ENCODE measurements around the gene DCLK2. TPM values are rescaled to one million over a fixed set of nuclear protein-coding genes. Genes with fewer than 3 reads are reported as not detected.

Gene DCLK2
- total and polyA plus RNA-seq, 2 of the 4 experiments (the other 2 are of a cell fraction): 11.3 to 15.5 TPM

GRCh38 chr4:150207871-150208270, 129.6 kb downstream of the DCLK2 start:
- in situ Hi-C loops (cut with MboI; ENCODE audit: low sequenced_read_pairs) (no loop called here), intact Hi-C loops (cut with micrococcal nuclease) (no loop called here), dilution Hi-C loops (cut with HindIII; ENCODE audit: low sequenced_read_pairs, unreplicated experiment) (no loop called here)
- ChIA-PET POLR2A (ENCODE audit: unreplicated experiment) (no interaction called here), CTCF (no interaction called here)
- Histone ChIP-seq H4K91ac (ENCODE audit: insufficient read depth, low read depth, low read length) (peak overlapping the region; percentile 53; the same call in 1 of the 2 replicates), H3K27me3 (ENCODE audit: control insufficient read depth, insufficient read depth, low read length) (no peaks in the 10 kb centered on the region), H3K56ac (ENCODE audit: extremely low read depth, insufficient read depth, low read length) (no peak overlapping the region), H3K14ac (replicated peaks; ENCODE audit: low read depth, low read length) (peak overlapping the region; percentile 51), H3K27ac (ENCODE audit: insufficient read depth, low read length) (no peak overlapping the region), H3K9me3 (ENCODE audit: control insufficient read depth, insufficient read depth, low read length) (no peaks in the 10 kb centered on the region), H3K4me3 (ENCODE audit: insufficient read depth, low read depth, low read length) (no peak overlapping the region), H2AFZ (replicated peaks; ENCODE audit: low read length, poor library complexity) (peak overlapping the region; percentile 13), H2AK9ac (replicated peaks; ENCODE audit: low read depth, low read length, poor library complexity) (no peak overlapping the region), H4K8ac (ENCODE audit: low read depth in 2 of 2, low read length in 2 of 2) (no peak overlapping the region; a peak in 1 of 4 replicates), H3K4me2 (ENCODE audit: low read depth, low read length) (no peak overlapping the region), H2BK15ac (ENCODE audit: low read depth, low read length) (no peak overlapping the region), H2BK120ac (ENCODE audit: low read depth, low read length) (no peak overlapping the region; the same call in 1 of the 2 replicates), H4K5ac (ENCODE audit: low read depth, low read length) (peak overlapping the region; percentile 24; the same call in 1 of the 2 replicates), H2BK5ac (ENCODE audit: low read depth, low read length, poor library complexity, severe bottlenecking) (peak overlapping the region; percentile 20), H3K4ac (ENCODE audit: low read depth, low read length) (peak overlapping the region; percentile 44; the same call in 1 of the 2 replicates), H3K79me1 (ENCODE audit: low read depth in 1 of 2, low read length in 2 of 2) (peaks cover 11 to 12% of the 10 kb centered on the region in 2 experiments; a peak in 3 of 4 replicates), H3K23ac (ENCODE audit: low read depth, low read length) (no peak overlapping the region; the same call in 1 of the 2 replicates), H3K9me1 (ENCODE audit: insufficient read depth, low read length) (peaks cover 1% of the 10 kb centered on the region; the same call in 1 of the 2 replicates), H3K36me3 (ENCODE audit: control insufficient read depth, insufficient read depth, low read length) (no peaks in the 10 kb centered on the region), H3K9ac (ENCODE audit: low read depth, low read length) (no peak overlapping the region), H3K4me1 (ENCODE audit: control insufficient read depth, insufficient read depth, low read length) (peaks cover 4% of the 10 kb centered on the region), H2BK20ac (ENCODE audit: low read depth, low read length) (peak overlapping the region; percentile 0; the same call in 1 of the 2 replicates), H4K20me1 (ENCODE audit: insufficient read depth, low read length) (no peaks in the 10 kb centered on the region), H3K18ac (ENCODE audit: low read depth, low read length) (peak overlapping the region; percentile 31; the same call in 1 of the 2 replicates), H2AK5ac (ENCODE audit: low read depth, low read length) (no peak overlapping the region)
- no peak for TF ChIP-seq CHD1 (IDR thresholded peaks at IDR 0.05; ENCODE audit: low read depth, low read length)
- no peak for TF ChIP-seq MAFK (IDR thresholded peaks at IDR 0.05; ENCODE audit: low read depth, low read length)
- TF ChIP-seq BHLHE40 (IDR thresholded peaks at IDR 0.05; ENCODE audit: low read depth, low read length): no peak
- TF ChIP-seq RCOR1 (IDR thresholded peaks at IDR 0.05; ENCODE audit: insufficient replicate concordance, low read length): no peak
- TF ChIP-seq ELK1 (IDR thresholded peaks at IDR 0.05; ENCODE audit: borderline replicate concordance, low read depth, low read length): no peak
- TF ChIP-seq CEBPB (IDR thresholded peaks at IDR 0.05; ENCODE audit: low read depth, low read length): no peak
- no peak for TF ChIP-seq NFE2L2 (IDR thresholded peaks at IDR 0.05; ENCODE audit: low read depth, low read length)
- TF ChIP-seq MXI1 (IDR thresholded peaks at IDR 0.05; ENCODE audit: borderline replicate concordance, low read depth, low read length): no peak
- ATAC-seq (ENCODE audit: low read depth) (no peak), DNase-seq (peak; percentile 49)
- BruUV-seq (replicated peaks): no TSS peak
- WGBS, 2 experiments (ENCODE audit: extremely low coverage in 2 of 2, insufficient read length in 1 of 2): no CpG with 5 or more reads among the region's 2 CpGs

All from IMR-90 (cell line).